Progenitor cell of endocrine pancreas (in vitro differentiated cells): ENCODE data around the gene GTPBP4. TPM values are rescaled to one million over a fixed set of nuclear protein-coding genes. Genes with fewer than 3 reads are reported as not detected.

Source experiments
- DNase-seq: peaks from one replicate; pipeline ENCODE4 v3.0.0; 2021; ENCODE audit warnings: low spot score; ENCODE audit not compliant: unreplicated experiment
- H3K27ac Mint-ChIP-seq: 2 replicates; pipeline ENCODE4 v1.8.0; 2021; ENCODE audit warnings: mild to moderate bottlenecking, moderate library complexity, mixed read lengths
- H3K27me3 Mint-ChIP-seq: 2 replicates; pipeline ENCODE4 v1.8.0; 2021; ENCODE audit warnings: mixed read lengths
- H3K36me3 Mint-ChIP-seq: 2 replicates; pipeline ENCODE4 v1.8.0; 2022; ENCODE audit warnings: mixed read lengths; ENCODE audit not compliant: insufficient read depth
- H3K4me1 Mint-ChIP-seq: 2 replicates; pipeline ENCODE4 v1.8.0; 2021; ENCODE audit warnings: low read depth, mixed read lengths
- H3K4me3 Mint-ChIP-seq: 2 replicates; pipeline ENCODE4 v1.8.0; 2021; ENCODE audit warnings: low read depth, mild to moderate bottlenecking, moderate library complexity, mixed read lengths
- H3K9me3 Mint-ChIP-seq: 2 replicates; pipeline ENCODE4 v1.8.0; 2021; ENCODE audit warnings: low read depth, mixed read lengths
- CTCF ChIP-seq: fragments of 200-600 bp; sonication (generic); IDR thresholded peaks from one replicate; pipeline ENCODE4 v1.5.0; 2021; ENCODE audit warnings: antibody characterized with exemption, mild to moderate bottlenecking; ENCODE audit not compliant: unreplicated experiment
- total RNA-seq: library from RNA; stranded (reverse); gene quantifications from 2 replicates; pipeline ENCODE4 v1.2.1, GENCODE V29; 2021

GTPBP4 gene
- total RNA-seq, 1 donor from 2014 or later: 53.2 TPM

GRCh38 chr10:988667-989545 lies 672 bp downstream of the GTPBP4 start:
- Mint-ChIP-seq H3K4me1 (peaks cover 48% of the 10 kb centered on the region), H3K27me3 (no peaks in the 10 kb centered on the region)

GRCh38 chr10:990808-991207 lies 2.6 kb downstream of the GTPBP4 start:
- peaks cover 30% of the 10 kb centered on the region for H3K4me1 Mint-ChIP-seq
- H3K27me3 Mint-ChIP-seq: no peaks in the 10 kb centered on the region
- peaks cover 13% of the 10 kb centered on the region for H3K36me3 Mint-ChIP-seq
- H3K4me3 Mint-ChIP-seq: peak overlapping the region; percentile 25
- H3K9me3 Mint-ChIP-seq: no peaks in the 10 kb centered on the region
- no peak for DNase-seq
- H3K27ac Mint-ChIP-seq: no peak overlapping the region
- no peak for TF ChIP-seq CTCF

More at GRCh38 chr10:988667-989545, 672 bp downstream of the GTPBP4 start:
- no peak for DNase-seq
- Mint-ChIP-seq H3K9me3 (no peaks in the 10 kb centered on the region), H3K4me3 (peak overlapping the region; percentile 91), H3K36me3 (peaks cover 5% of the 10 kb centered on the region), H3K27ac (peak overlapping the region; percentile 97)
- TF ChIP-seq CTCF: no peak

GRCh38 chr10:992467-992866 lies 4.2 kb downstream of the GTPBP4 start:
- Mint-ChIP-seq H3K27ac (no peak overlapping the region), H3K36me3 (peaks cover 21% of the 10 kb centered on the region), H3K27me3 (no peaks in the 10 kb centered on the region), H3K4me3 (no peak overlapping the region), H3K4me1 (peaks cover 19% of the 10 kb centered on the region), H3K9me3 (no peaks in the 10 kb centered on the region)
- DNase-seq: no peak
- no peak for TF ChIP-seq CTCF

GRCh38 chr10:992871-993270 lies 4.6 kb downstream of the GTPBP4 start:
- peaks cover 25% of the 10 kb centered on the region for H3K36me3 Mint-ChIP-seq
- H3K27ac Mint-ChIP-seq: peak overlapping the region; percentile 71
- DNase-seq: no peak
- TF ChIP-seq CTCF: no peak
- no peaks in the 10 kb centered on the region for H3K27me3 Mint-ChIP-seq
- H3K9me3 Mint-ChIP-seq: no peaks in the 10 kb centered on the region
- no peak overlapping the region for H3K4me3 Mint-ChIP-seq
- H3K4me1 Mint-ChIP-seq: peaks cover 17% of the 10 kb centered on the region

GRCh38 chr10:994836-995558 lies 6.8 kb downstream of the GTPBP4 start:
- Mint-ChIP-seq H3K4me1 (peaks cover 3% of the 10 kb centered on the region), H3K9me3 (no peaks in the 10 kb centered on the region), H3K36me3 (peaks cover 31% of the 10 kb centered on the region), H3K27me3 (no peaks in the 10 kb centered on the region), H3K4me3 (no peak overlapping the region), H3K27ac (no peak overlapping the region)
- no peak for TF ChIP-seq CTCF
- no peak for DNase-seq
